Upper lobe of left lung (tissue), 6 donors: ENCODE data around the gene CNOT6L. TPM values are rescaled to one million over a fixed set of nuclear protein-coding genes. Genes with fewer than 3 reads are reported as not detected.

Experiments used
- ATAC-seq, 2 donors: fragments of 200-7000 bp; cut with Tn5 transposase; one replicate each; pipeline ENCODE4 v1.9.1; 2022; ENCODE audit warnings: mild to moderate bottlenecking in 2 of 2, moderate library complexity in 2 of 2; ENCODE audit not compliant: low FRiP score in 2 of 2
- DNase-seq, 2 donors: peaks; one replicate each; pipeline ENCODE4 v3.0.0-alpha.2; 2019 to 2020
- H3K27ac ChIP-seq, 4 donors: fragments of 200-600 bp; sonication (generic); one replicate each; pipeline ENCODE4 v1.5.1; 2016 to 2019
- H3K27me3 ChIP-seq, 4 donors: fragments of 200-600 bp; sonication (generic); one replicate each; pipeline ENCODE4 v1.5.1; 2017 to 2019
- H3K36me3 ChIP-seq, 4 donors: fragments of 200-600 bp; sonication (generic); one replicate each; pipeline ENCODE4 v1.5.1; 2016 to 2019
- H3K4me1 ChIP-seq, 4 donors: fragments of 200-600 bp; sonication (generic); one replicate each; pipeline ENCODE4 v1.5.1; 2018 to 2019
- H3K4me3 ChIP-seq, 4 donors: fragments of 200-600 bp; sonication (generic); one replicate each; pipeline ENCODE4 v1.5.1; 2017 to 2019; ENCODE audit warnings: mild to moderate bottlenecking in 2 of 4, moderate library complexity in 1 of 4
- H3K9me3 ChIP-seq, 4 donors: fragments of 200-600 bp; sonication (generic); one replicate each; pipeline ENCODE4 v1.5.1; 2018 to 2019
- EP300 ChIP-seq, 4 donors: sonication (generic); formaldehyde crosslinking; IDR thresholded peaks; one replicate each; pipeline ENCODE4 v1.5.1; 2017; ENCODE audit warnings: antibody characterized with exemption in 4 of 4, control low read depth in 2 of 4
- POLR2A ChIP-seq, 4 donors: fragments of 450-650 bp; IDR thresholded peaks; one replicate each; pipeline ENCODE4 v1.5.1; 2016 to 2017; ENCODE audit warnings: antibody characterized with exemption in 4 of 4, mild to moderate bottlenecking in 2 of 4
- POLR2AphosphoS5 ChIP-seq, 2 donors: sonication (generic); formaldehyde crosslinking; IDR thresholded peaks; one replicate each; pipeline ENCODE4 v1.5.1; 2017; ENCODE audit warnings: antibody characterized with exemption in 2 of 2
- WGBS, 2 donors: methylation state at CpG; one replicate each; pipeline ENCODE4 v1.1.5; 2017 to 2018; 5-methylcytosine and 5-hydroxymethylcytosine counted together
- total RNA-seq, 6 donors: library from RNA; depleted of rRNA in 4 of 6; stranded (reverse); fragments of >200 nt in 4 of 6; gene quantifications; one replicate each; pipeline versions ENCODE4 v1.1.0 to v1.2.1, GENCODE V29; 2016 to 2021
- TF ChIP-seq, protein P1 (sequence below), 6 experiments: fragments of 450-650 bp in 4 of 6; fragments of 200-600 bp in 2 of 6; sonication (generic) in 2 of 6; IDR thresholded peaks; one replicate each; pipeline ENCODE4 v1.5.1; 2016 to 2019; ENCODE audit warnings: antibody characterized with exemption in 6 of 6
- donor health status: DM: no; HTN: no; CAD: no; lungs with moderate emphysema.
- donor health status: DM: no; HTN: yes; CAD: no; lungs with severe emphysema.

Gene CNOT6L
- total RNA-seq, 6 donors from 2014 or later: 16.8 to 61.0 (median 39.1) TPM

DNA sequence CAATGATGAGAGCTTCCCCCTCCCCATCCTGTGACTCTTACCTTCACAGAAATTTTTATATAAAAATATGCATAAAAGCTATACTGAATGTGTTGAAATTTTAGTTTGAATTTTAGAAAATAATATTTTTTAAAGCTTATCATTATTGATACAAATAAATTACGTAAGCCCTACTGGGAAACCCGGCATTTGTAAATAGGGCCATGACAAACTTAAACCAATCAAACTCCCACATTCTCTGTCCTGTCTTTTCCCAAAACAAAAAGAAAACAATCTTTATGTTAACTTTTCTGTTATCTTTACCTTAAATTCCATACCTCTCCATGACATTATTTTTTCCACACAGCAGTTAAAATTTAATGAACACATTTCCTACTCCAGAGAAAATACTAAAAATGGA is 2.6 kb downstream of the CNOT6L start:
- peaks cover 25 to 46% (median 28%) of the 10 kb centered on the region in 4 donors for H3K4me1 ChIP-seq
- no peak for ATAC-seq
- no peaks in the 10 kb centered on the region for H3K9me3 ChIP-seq
- H3K27ac ChIP-seq: peak overlapping the region in 2 of 4 donors; percentile 13 to 28
- TF ChIP-seq, protein P1, sequence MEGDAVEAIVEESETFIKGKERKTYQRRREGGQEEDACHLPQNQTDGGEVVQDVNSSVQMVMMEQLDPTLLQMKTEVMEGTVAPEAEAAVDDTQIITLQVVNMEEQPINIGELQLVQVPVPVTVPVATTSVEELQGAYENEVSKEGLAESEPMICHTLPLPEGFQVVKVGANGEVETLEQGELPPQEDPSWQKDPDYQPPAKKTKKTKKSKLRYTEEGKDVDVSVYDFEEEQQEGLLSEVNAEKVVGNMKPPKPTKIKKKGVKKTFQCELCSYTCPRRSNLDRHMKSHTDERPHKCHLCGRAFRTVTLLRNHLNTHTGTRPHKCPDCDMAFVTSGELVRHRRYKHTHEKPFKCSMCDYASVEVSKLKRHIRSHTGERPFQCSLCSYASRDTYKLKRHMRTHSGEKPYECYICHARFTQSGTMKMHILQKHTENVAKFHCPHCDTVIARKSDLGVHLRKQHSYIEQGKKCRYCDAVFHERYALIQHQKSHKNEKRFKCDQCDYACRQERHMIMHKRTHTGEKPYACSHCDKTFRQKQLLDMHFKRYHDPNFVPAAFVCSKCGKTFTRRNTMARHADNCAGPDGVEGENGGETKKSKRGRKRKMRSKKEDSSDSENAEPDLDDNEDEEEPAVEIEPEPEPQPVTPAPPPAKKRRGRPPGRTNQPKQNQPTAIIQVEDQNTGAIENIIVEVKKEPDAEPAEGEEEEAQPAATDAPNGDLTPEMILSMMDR (IDR thresholded peaks at IDR 0.05): no peak
- TF ChIP-seq POLR2AphosphoS5 (IDR thresholded peaks at IDR 0.05) (no peak), POLR2A (IDR thresholded peaks at IDR 0.05) (no peak)
- DNase-seq: no peak
- WGBS, 2 donors: 83 to 85% methylated on average over 2 of the region's 2 CpGs
- no peaks in the 10 kb centered on the region for H3K36me3 ChIP-seq
- H3K27me3 ChIP-seq: no peaks in the 10 kb centered on the region
- H3K4me3 ChIP-seq: no peak overlapping the region

DNA sequence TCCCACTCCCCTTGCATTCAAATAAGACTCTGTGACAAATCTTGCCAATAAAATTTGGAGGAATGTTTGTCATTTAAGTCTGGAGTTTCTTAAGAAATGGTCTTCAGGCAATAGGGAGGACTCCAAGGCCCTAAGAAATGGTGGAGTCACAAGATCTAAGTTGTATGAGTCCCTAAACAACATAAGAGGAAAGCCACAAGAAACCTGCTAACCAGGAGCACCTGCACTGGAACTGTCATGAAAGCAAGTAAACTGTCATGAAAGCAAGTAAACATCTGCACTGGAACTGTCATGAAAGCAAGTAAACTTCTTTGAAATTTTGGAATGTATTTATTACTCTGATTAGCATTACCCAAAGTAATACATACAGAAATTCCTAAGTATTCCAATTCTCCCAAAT is 3.5 kb downstream of the CNOT6L start:
- DNase-seq (no peak), ATAC-seq (no peak)
- Histone ChIP-seq H3K4me1 (peaks cover 18 to 37% (median 23%) of the 10 kb centered on the region in 4 donors), H3K4me3 (no peak overlapping the region), H3K27me3 (no peaks in the 10 kb centered on the region), H3K27ac (peak overlapping the region in 1 of 4 donors; percentile 8), H3K36me3 (no peaks in the 10 kb centered on the region), H3K9me3 (no peaks in the 10 kb centered on the region)
- TF ChIP-seq POLR2AphosphoS5 (IDR thresholded peaks at IDR 0.05) (no peak), POLR2A (IDR thresholded peaks at IDR 0.05) (no peak), EP300 (IDR thresholded peaks at IDR 0.05) (no peak)
- TF ChIP-seq, protein P1 (IDR thresholded peaks at IDR 0.05): no peak

DNA sequence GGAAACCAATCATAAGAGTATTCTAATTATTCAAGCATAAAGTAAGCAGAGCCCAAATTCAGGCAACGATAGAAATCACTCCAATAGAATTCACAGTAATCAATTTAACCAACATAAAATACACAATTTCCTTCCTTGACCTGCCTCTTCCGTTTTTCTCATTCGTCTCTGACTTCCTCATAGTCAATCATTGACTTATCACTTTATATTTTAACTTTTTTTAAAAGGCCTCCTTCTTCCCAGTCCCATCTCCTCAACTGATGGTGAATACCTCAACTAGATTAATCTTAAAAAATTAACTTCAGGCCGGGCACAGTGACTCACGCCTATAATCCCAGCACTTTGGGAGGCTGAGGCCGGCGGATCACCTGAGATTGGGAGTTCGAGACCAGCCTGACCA is 13.3 kb downstream of the CNOT6L start:
- H3K36me3 ChIP-seq: no peaks in the 10 kb centered on the region
- no peaks in the 10 kb centered on the region for H3K27me3 ChIP-seq
- no peak for ATAC-seq
- no peaks in the 10 kb centered on the region for H3K9me3 ChIP-seq
- H3K27ac ChIP-seq: no peak overlapping the region
- WGBS, 2 donors: 73 to 74% methylated on average over 8 of the region's 8 CpGs
- no peak for DNase-seq
- TF ChIP-seq EP300 (IDR thresholded peaks at IDR 0.05): no peak
- no peak for TF ChIP-seq POLR2A (IDR thresholded peaks at IDR 0.05)
- no peak for TF ChIP-seq POLR2AphosphoS5 (IDR thresholded peaks at IDR 0.05)
- TF ChIP-seq, protein P1 (IDR thresholded peaks at IDR 0.05): no peak
- H3K4me1 ChIP-seq: peaks cover 14 to 32% (median 22%) of the 10 kb centered on the region in 4 donors
- H3K4me3 ChIP-seq: no peak overlapping the region

DNA sequence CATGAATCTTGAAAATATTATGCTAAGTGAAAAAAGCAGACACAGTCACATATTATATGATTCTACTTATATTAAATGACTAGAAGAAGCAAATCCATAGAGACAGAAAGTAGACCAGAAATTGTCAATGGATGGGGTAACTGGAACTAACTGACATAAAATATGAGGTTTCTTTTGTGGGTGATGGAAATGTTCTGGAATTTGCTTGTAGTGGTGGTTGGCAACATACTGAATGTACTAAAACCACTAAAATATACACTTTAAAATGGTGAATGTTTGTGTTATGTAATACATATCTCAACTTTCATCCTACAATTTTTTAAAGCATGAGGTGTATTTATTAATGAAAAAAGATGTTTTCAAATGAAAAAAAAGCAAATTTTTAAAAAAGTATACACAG is 14.7 kb downstream of the CNOT6L start:
- Histone ChIP-seq H3K27ac (no peak overlapping the region), H3K4me3 (no peak overlapping the region), H3K4me1 (peaks cover 23 to 41% (median 29%) of the 10 kb centered on the region in 4 donors), H3K27me3 (no peaks in the 10 kb centered on the region), H3K36me3 (no peaks in the 10 kb centered on the region), H3K9me3 (no peaks in the 10 kb centered on the region)
- TF ChIP-seq EP300 (IDR thresholded peaks at IDR 0.05): no peak
- TF ChIP-seq, protein P1 (IDR thresholded peaks at IDR 0.05): no peak
- TF ChIP-seq POLR2AphosphoS5 (IDR thresholded peaks at IDR 0.05): no peak
- DNase-seq (no peak), ATAC-seq (no peak)

DNA sequence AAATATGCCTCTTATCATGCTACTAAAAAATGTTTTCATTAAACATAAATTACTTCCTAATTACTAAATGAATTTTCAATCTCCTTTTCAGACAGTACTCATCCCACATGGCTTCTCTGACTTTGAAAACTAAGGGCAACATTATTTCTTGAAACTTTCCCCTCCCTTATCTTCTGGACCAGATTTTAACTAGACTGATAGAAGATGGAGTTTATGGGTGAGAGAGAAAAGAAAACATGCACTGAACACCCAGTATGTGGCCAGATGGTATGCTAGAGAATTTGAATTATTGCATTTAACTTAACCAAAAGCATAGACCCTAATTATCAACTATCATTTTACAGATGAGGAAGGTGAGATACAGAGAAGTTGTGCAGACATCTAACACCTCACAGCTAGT is 16.8 kb downstream of the CNOT6L start:
- no peak overlapping the region for H3K27ac ChIP-seq
- no peak for DNase-seq
- TF ChIP-seq POLR2AphosphoS5 (IDR thresholded peaks at IDR 0.05): no peak
- no peak for TF ChIP-seq EP300 (IDR thresholded peaks at IDR 0.05)
- TF ChIP-seq, protein P1 (IDR thresholded peaks at IDR 0.05): no peak
- no peak for TF ChIP-seq POLR2A (IDR thresholded peaks at IDR 0.05)
- no peaks in the 10 kb centered on the region for H3K27me3 ChIP-seq
- no peaks in the 10 kb centered on the region for H3K9me3 ChIP-seq
- peaks cover 23 to 46% (median 35%) of the 10 kb centered on the region in 4 donors for H3K4me1 ChIP-seq
- no peak for ATAC-seq
- no peak overlapping the region for H3K4me3 ChIP-seq
- H3K36me3 ChIP-seq: no peaks in the 10 kb centered on the region
